SK-N-MC (cell line): ENCODE data around the gene MICU1.

Experiments
- EZH2 ChIP-seq: fragments of 200-600 bp; sonication (generic); IDR thresholded peaks from one replicate; pipeline ENCODE4 v1.6.1; 2017; ENCODE audit warnings: antibody characterized with exemption
- FOXP2 ChIP-seq: optimal IDR thresholded peaks from 2 replicates; pipeline ENCODE3; 2011; ENCODE audit warnings: mild to moderate bottlenecking, moderate library complexity; ENCODE audit not compliant: insufficient read depth; ENCODE audit errors: extremely low read length, control extremely low read depth
- POLR2AphosphoS5 ChIP-seq: IDR thresholded peaks from 2 replicates; pipeline ENCODE4 v1.6.1; 2012; ENCODE audit warnings: mild to moderate bottlenecking, low read depth, low read length, borderline replicate concordance

- TF ChIP-seq EZH2: no peak
- no peak for TF ChIP-seq POLR2AphosphoS5
- TF ChIP-seq FOXP2: no peak
Observed at GRCh38 chr10:72322280-72323058, 303.4 kb downstream of the MICU1 start.
